Stimulated activated naive CD8-positive, alpha-beta T cell treated with anti-CD3 and anti-CD28 coated beads, Interleukin-15, Interleukin-2, amounts not matched to agents 100 ng/mL and 50 ng/mL, for 24 hours (primary cell): ENCODE results near the gene CBFA2T2.
"Not testable (repeated sequence)": the region's sequence is repeated elsewhere in the genome, so short reads cannot be mapped to it uniquely, and the experiment has no call there.

Experiments
- H3K27ac Mint-ChIP-seq: one replicate; pipeline ENCODE4 v1.8.0; 2021; ENCODE audit warnings: mild to moderate bottlenecking, mixed read lengths
- H3K27me3 Mint-ChIP-seq: one replicate; pipeline ENCODE4 v1.8.0; 2021; ENCODE audit warnings: mixed read lengths
- H3K36me3 Mint-ChIP-seq: one replicate; pipeline ENCODE4 v1.8.0; 2021; ENCODE audit warnings: low read depth, mixed read lengths
- H3K4me1 Mint-ChIP-seq: one replicate; pipeline ENCODE4 v1.8.0; 2021; ENCODE audit warnings: low read depth, mixed read lengths
- H3K4me3 Mint-ChIP-seq: one replicate; pipeline ENCODE4 v1.8.0; 2021; ENCODE audit warnings: mild to moderate bottlenecking, mixed read lengths
- H3K9me3 Mint-ChIP-seq: one replicate; pipeline ENCODE4 v1.8.0; 2021; ENCODE audit warnings: mixed read lengths

Gene CBFA2T2

GRCh38 chr20:33490023-33490933 is at the start of gene CBFA2T2:
Gene CBFA2T2 (plus strand): TSS chr20:33490096. CDS start chr20:33490268, 172 bp downstream.
- Mint-ChIP-seq H3K9me3 (no peaks in the 10 kb centered on the region), H3K4me3 (peak within 1 kb of the TSS; percentile 93), H3K4me1 (peaks cover 12% of the 10 kb centered on the region), H3K27me3 (no peaks in the 10 kb centered on the region), H3K27ac (peak within 1 kb of the TSS; percentile 68), H3K36me3 (no peaks in the 10 kb centered on the region)

GRCh38 chr20:33440562-33440961 is 49.3 kb upstream of the CBFA2T2 start:
- not testable (repeated sequence) for H3K36me3 Mint-ChIP-seq, H3K27ac Mint-ChIP-seq, H3K4me3 Mint-ChIP-seq, H3K27me3 Mint-ChIP-seq, H3K9me3 Mint-ChIP-seq
- H3K4me1 Mint-ChIP-seq, result peaks cover 13% of the 10 kb centered on the region

GRCh38 chr20:33441142-33441955 is 48.5 kb upstream of the CBFA2T2 start:
- Mint-ChIP-seq H3K27me3 (no peaks in the 10 kb centered on the region), H3K9me3 (no peaks in the 10 kb centered on the region), H3K4me3 (no peak overlapping the region), H3K36me3 (no peaks in the 10 kb centered on the region), H3K27ac (no peak overlapping the region), H3K4me1 (peaks cover 13% of the 10 kb centered on the region)

- no peaks in the 10 kb centered on the region for H3K36me3 Mint-ChIP-seq
Measured at GRCh38 chr20:33442136-33443005, 47.5 kb upstream of the CBFA2T2 start.

GRCh38 chr20:33443006-33443511 is 46.8 kb upstream of the CBFA2T2 start:
- H3K27me3 Mint-ChIP-seq, result no peaks in the 10 kb centered on the region
- H3K36me3 Mint-ChIP-seq, result no peaks in the 10 kb centered on the region
- peaks cover 13% of the 10 kb centered on the region for H3K4me1 Mint-ChIP-seq
- H3K4me3 Mint-ChIP-seq, result peak overlapping the region; percentile 53
- no peaks in the 10 kb centered on the region for H3K9me3 Mint-ChIP-seq
- no peak overlapping the region for H3K27ac Mint-ChIP-seq

More at GRCh38 chr20:33442136-33443005, 47.5 kb upstream of the CBFA2T2 start:
- H3K9me3 Mint-ChIP-seq, result no peaks in the 10 kb centered on the region
- no peaks in the 10 kb centered on the region for H3K27me3 Mint-ChIP-seq
- peaks cover 13% of the 10 kb centered on the region for H3K4me1 Mint-ChIP-seq
- H3K4me3 Mint-ChIP-seq, result peak overlapping the region; percentile 53
- no peak overlapping the region for H3K27ac Mint-ChIP-seq

GRCh38 chr20:33443512-33444239 is 46.2 kb upstream of the CBFA2T2 start, which contains the start of gene SNTA1:
Gene SNTA1 (minus strand): TSS chr20:33443763. CDS start chr20:33443620, 143 bp downstream.
- H3K4me1 Mint-ChIP-seq, result peaks cover 13% of the 10 kb centered on the region

GRCh38 chr20:33444797-33445560 is 44.9 kb upstream of the CBFA2T2 start:
- Mint-ChIP-seq H3K36me3 (no peaks in the 10 kb centered on the region), H3K4me1 (peaks cover 13% of the 10 kb centered on the region), H3K9me3 (no peaks in the 10 kb centered on the region), H3K27me3 (no peaks in the 10 kb centered on the region), H3K4me3 (peak overlapping the region; percentile 88), H3K27ac (peak overlapping the region; percentile 70)

More at GRCh38 chr20:33443512-33444239, 46.2 kb upstream of the CBFA2T2 start, which contains the start of gene SNTA1:
- Mint-ChIP-seq H3K27me3 (no peaks in the 10 kb centered on the region), H3K36me3 (no peaks in the 10 kb centered on the region), H3K4me3 (peak within 1 kb of the TSS; percentile 88), H3K9me3 (no peaks in the 10 kb centered on the region), H3K27ac (peak within 1 kb of the TSS; percentile 76)

GRCh38 chr20:33445881-33446625 is 43.8 kb upstream of the CBFA2T2 start:
- peaks cover 13% of the 10 kb centered on the region for H3K4me1 Mint-ChIP-seq
- no peak overlapping the region for H3K4me3 Mint-ChIP-seq
- no peaks in the 10 kb centered on the region for H3K9me3 Mint-ChIP-seq
- H3K27me3 Mint-ChIP-seq, result no peaks in the 10 kb centered on the region
- no peaks in the 10 kb centered on the region for H3K36me3 Mint-ChIP-seq
- no peak overlapping the region for H3K27ac Mint-ChIP-seq

- Mint-ChIP-seq H3K4me1 (no peaks in the 10 kb centered on the region), H3K9me3 (no peaks in the 10 kb centered on the region), H3K27ac (no peak overlapping the region), H3K4me3 (no peak overlapping the region), H3K36me3 (no peaks in the 10 kb centered on the region), H3K27me3 (no peaks in the 10 kb centered on the region)
Measured at GRCh38 chr20:33450867-33451266, 39.0 kb upstream of the CBFA2T2 start.

GRCh38 chr20:33456916-33457642 is 32.8 kb upstream of the CBFA2T2 start:
- not testable (repeated sequence) for H3K4me1 Mint-ChIP-seq, H3K27me3 Mint-ChIP-seq, H3K27ac Mint-ChIP-seq, H3K36me3 Mint-ChIP-seq, H3K9me3 Mint-ChIP-seq, H3K4me3 Mint-ChIP-seq

- no peak overlapping the region for H3K4me3 Mint-ChIP-seq
- no peaks in the 10 kb centered on the region for H3K36me3 Mint-ChIP-seq
- H3K27me3 Mint-ChIP-seq, result no peaks in the 10 kb centered on the region
- no peak overlapping the region for H3K27ac Mint-ChIP-seq
- H3K9me3 Mint-ChIP-seq, result no peaks in the 10 kb centered on the region
- no peaks in the 10 kb centered on the region for H3K4me1 Mint-ChIP-seq
Measured at GRCh38 chr20:33459599-33459998, 30.3 kb upstream of the CBFA2T2 start.

GRCh38 chr20:33460711-33461110 is 29.2 kb upstream of the CBFA2T2 start:
- Mint-ChIP-seq H3K27me3 (no peaks in the 10 kb centered on the region), H3K9me3 (no peaks in the 10 kb centered on the region), H3K4me1 (no peaks in the 10 kb centered on the region), H3K4me3 (no peak overlapping the region), H3K27ac (no peak overlapping the region), H3K36me3 (no peaks in the 10 kb centered on the region)
